ENCODE measurements around the gene MEST. TPM values are rescaled to one million over a fixed set of nuclear protein-coding genes. Genes with fewer than 3 reads are reported as not detected.
"Not testable (repeated sequence)": the region's sequence is repeated elsewhere in the genome, so short reads cannot be mapped to it uniquely, and the experiment has no call there.

The MEST gene
- total and polyA plus RNA-seq, 8 donors = 17.0 to 56.4 (median 26.8) TPM

- no peak for FAIRE-seq
- WGBS, 2 donors = 77 to 95% methylated on average over 2 of the region's 2 CpGs
Observed at GRCh38 chr7:130500910-130501309, 9.0 kb downstream of the MEST start.

GRCh38 chr7:130505753-130506152 is 13.9 kb downstream of the MEST start:
- H3K27ac ChIP-seq = no peak overlapping the region
- H3K4me3 ChIP-seq = no peak overlapping the region
- TF ChIP-seq CTCF (IDR thresholded peaks at IDR 0.05) = no peak
- H3K36me3 ChIP-seq = peaks cover 0 to 21% (median 6%) of the 10 kb centered on the region in 3 donors
- FAIRE-seq (no peak), DNase-seq (no peak), ATAC-seq (no peak)
- no peaks in the 10 kb centered on the region for H3K27me3 ChIP-seq
- no peaks in the 10 kb centered on the region for H3K9me3 ChIP-seq
- H3K4me1 ChIP-seq = peaks cover 0 to 5% (median 3%) of the 10 kb centered on the region in 3 donors
- intact Hi-C loops (cut with DNase I) = no loop called here

More at GRCh38 chr7:130500910-130501309, 9.0 kb downstream of the MEST start:
- no peaks in the 10 kb centered on the region for H3K27me3 ChIP-seq
- no peak overlapping the region for H3K27ac ChIP-seq
- DNase-seq (no peak), ATAC-seq (no peak)
- H3K9me3 ChIP-seq = no peaks in the 10 kb centered on the region
- no peak overlapping the region for H3K4me3 ChIP-seq
- intact Hi-C loops (cut with DNase I) = no loop called here
- H3K36me3 ChIP-seq = peaks cover 0 to 33% (median 6%) of the 10 kb centered on the region in 3 donors
- H3K4me1 ChIP-seq = no peaks in the 10 kb centered on the region
- no peak for TF ChIP-seq CTCF (IDR thresholded peaks at IDR 0.05)

GRCh38 chr7:130506358-130506757 is 14.5 kb downstream of the MEST start:
- H3K4me3 ChIP-seq = no peak overlapping the region
- peaks cover 0 to 5% (median 3%) of the 10 kb centered on the region in 3 donors for H3K4me1 ChIP-seq
- FAIRE-seq (no peak), DNase-seq (no peak), ATAC-seq (no peak)
- WGBS, 2 donors = 91 to 93% methylated on average over 3 of the region's 3 CpGs
- TF ChIP-seq CTCF (IDR thresholded peaks at IDR 0.05) = no peak
- H3K36me3 ChIP-seq = peaks cover 0 to 19% (median 6%) of the 10 kb centered on the region in 3 donors
- H3K9me3 ChIP-seq = no peaks in the 10 kb centered on the region
- intact Hi-C loops (cut with DNase I) = no loop called here
- H3K27ac ChIP-seq = no peak overlapping the region
- no peaks in the 10 kb centered on the region for H3K27me3 ChIP-seq

- H3K27ac ChIP-seq; intact Hi-C loops (cut with DNase I); H3K4me3 ChIP-seq; H3K9me3 ChIP-seq; H3K36me3 ChIP-seq; H3K27me3 ChIP-seq; H3K4me1 ChIP-seq; DNase-seq; FAIRE-seq: not testable (repeated sequence)
- 62 to 64% methylated on average over 3 of the region's 3 CpGs for WGBS, 2 donors
- peak in 2 of 4 donors; percentile 68 to 82 for ATAC-seq
Observed at GRCh38 chr7:130512038-130512437, 20.2 kb downstream of the MEST start.

GRCh38 chr7:130513447-130513846 is 21.6 kb downstream of the MEST start:
- Histone ChIP-seq H3K27me3 (no peaks in the 10 kb centered on the region), H3K36me3 (no peaks in the 10 kb centered on the region), H3K4me1 (peaks cover 0 to 5% (median 3%) of the 10 kb centered on the region in 3 donors), H3K4me3 (no peak overlapping the region), H3K9me3 (no peaks in the 10 kb centered on the region), H3K27ac (no peak overlapping the region)
- intact Hi-C loops (cut with DNase I) = no loop called here
- TF ChIP-seq CTCF (IDR thresholded peaks at IDR 0.05) = no peak
- no peak for FAIRE-seq
- no peak for DNase-seq
- 97 to 99% methylated on average over 1 of the region's 1 CpG for WGBS, 2 donors
- ATAC-seq = no peak
